ENCODE measurements around the gene RASEF. TPM values are rescaled to one million over a fixed set of nuclear protein-coding genes. Genes with fewer than 3 reads are reported as not detected.

The RASEF gene
- total and polyA plus RNA-seq, 2 donors (not counting 3 experiments of a cell fraction or from before 2014, with no cell fraction given), result 0.11 TPM; not detected in 1

GRCh38 chr9:83005963-83006362, 57.0 kb downstream of the RASEF start:
- no TSS peak for BruUV-seq (replicated peaks)
- dilution Hi-C loops (cut with MboI; ENCODE audit: extremely low pct_ligation_motif_present, low sequenced_read_pairs), result no loop called here
- no peak overlapping the region for H3K9ac ChIP-seq (replicated peaks; ENCODE audit: extremely low read depth, insufficient read depth, low read length)
- no peaks in the 10 kb centered on the region for H3K9me1 ChIP-seq (replicated peaks; ENCODE audit: control insufficient read depth, extremely low read depth, insufficient read depth, low read length)
- no peak overlapping the region for H3K4me3 ChIP-seq (replicated peaks in 1 of 3; ENCODE audit: insufficient read depth in 1 of 3, low read depth in 1 of 3, low read length in 3 of 3)
- no peaks in the 10 kb centered on the region for H4K20me1 ChIP-seq (replicated peaks; ENCODE audit: control insufficient read depth, extremely low read depth, insufficient read depth, low read length)
- TF ChIP-seq POLR2AphosphoS5 (IDR thresholded peaks at IDR 0.05; ENCODE audit: insufficient read depth, low read depth, low read length) (no peak), MAX (IDR thresholded peaks at IDR 0.05; ENCODE audit: insufficient read depth, insufficient read length) (no peak), JUN (IDR thresholded peaks at IDR 0.05; ENCODE audit: borderline replicate concordance, insufficient read depth, insufficient read length, low read depth) (no peak)
- H3K36me3 ChIP-seq (ENCODE audit: control insufficient read depth in 2 of 2, extremely low read depth in 1 of 2, insufficient read depth in 2 of 2, low read length in 2 of 2), result no peaks in the 10 kb centered on the region
- no peaks in the 10 kb centered on the region for H3K4me1 ChIP-seq (ENCODE audit: control insufficient read depth, extremely low read depth, insufficient read depth, low read length)
- DNase-seq (ENCODE audit: low read depth, low spot score) (no peak), FAIRE-seq (no peak)
- ChIA-PET CTCF (no interaction called here), POLR2A (no interaction called here)
- no peaks in the 10 kb centered on the region for H3K9me3 ChIP-seq (replicated peaks; ENCODE audit: control insufficient read depth, insufficient read depth, low read length)
- intact Hi-C loops (cut with micrococcal nuclease), result no loop called here
- H3K27ac ChIP-seq (ENCODE audit: insufficient read depth, low read depth, low read length), result no peak overlapping the region
- no peak overlapping the region for H2AFZ ChIP-seq (ENCODE audit: low read depth, low read length)
- no peaks in the 10 kb centered on the region for H3K27me3 ChIP-seq (ENCODE audit: control insufficient read depth in 2 of 2, insufficient read depth in 2 of 2, low read length in 2 of 2)
- H3K79me2 ChIP-seq (ENCODE audit: control insufficient read depth, insufficient read depth, low read length), result no peaks in the 10 kb centered on the region
- H3K4me2 ChIP-seq (ENCODE audit: insufficient read depth, low read length), result no peak overlapping the region

- FAIRE-seq (no peak), DNase-seq (ENCODE audit: low read depth, low spot score) (no peak)
- ChIA-PET CTCF (no interaction called here), POLR2A (no interaction called here)
- H3K79me2 ChIP-seq (ENCODE audit: control insufficient read depth, insufficient read depth, low read length), result no peaks in the 10 kb centered on the region
- H4K20me1 ChIP-seq (replicated peaks; ENCODE audit: control insufficient read depth, extremely low read depth, insufficient read depth, low read length), result no peaks in the 10 kb centered on the region
- no peak overlapping the region for H3K4me3 ChIP-seq (replicated peaks in 1 of 3; ENCODE audit: insufficient read depth in 1 of 3, low read depth in 1 of 3, low read length in 3 of 3)
- H3K9me3 ChIP-seq (replicated peaks; ENCODE audit: control insufficient read depth, insufficient read depth, low read length), result no peaks in the 10 kb centered on the region
- no peak overlapping the region for H3K9ac ChIP-seq (replicated peaks; ENCODE audit: extremely low read depth, insufficient read depth, low read length)
- H3K27me3 ChIP-seq (ENCODE audit: control insufficient read depth in 2 of 2, insufficient read depth in 2 of 2, low read length in 2 of 2), result no peaks in the 10 kb centered on the region
- H2AFZ ChIP-seq (ENCODE audit: low read depth, low read length), result no peak overlapping the region
- dilution Hi-C loops (cut with MboI; ENCODE audit: extremely low pct_ligation_motif_present, low sequenced_read_pairs), result no loop called here
- BruUV-seq (replicated peaks), result no TSS peak
- H3K4me1 ChIP-seq (ENCODE audit: control insufficient read depth, extremely low read depth, insufficient read depth, low read length), result no peaks in the 10 kb centered on the region
- TF ChIP-seq MYC (IDR thresholded peaks at IDR 0.05; ENCODE audit: low read depth, low read length) (no peak), GATA2 (IDR thresholded peaks at IDR 0.05; ENCODE audit: insufficient read depth, insufficient read length, low read depth, low read length) (no peak), POLR2A (IDR thresholded peaks at IDR 0.05; ENCODE audit: low read depth, low read length) (no peak), POLR2AphosphoS5 (IDR thresholded peaks at IDR 0.05; ENCODE audit: insufficient read depth, low read depth, low read length) (no peak), MAX (IDR thresholded peaks at IDR 0.05; ENCODE audit: insufficient read depth, insufficient read length) (no peak), FOS (IDR thresholded peaks at IDR 0.05; ENCODE audit: borderline replicate concordance, insufficient read depth, low read length) (no peak), EZH2 (IDR thresholded peaks at IDR 0.05; ENCODE audit: borderline replicate concordance, low read depth, low read length, severe bottlenecking) (no peak), JUN (IDR thresholded peaks at IDR 0.05; ENCODE audit: borderline replicate concordance, insufficient read depth, insufficient read length, low read depth) (no peak), CTCF (IDR thresholded peaks at IDR 0.05; ENCODE audit: extremely low read depth in 1 of 2, insufficient read depth in 1 of 2, low read depth in 1 of 2, low read length in 2 of 2) (no peak)
- H3K4me2 ChIP-seq (ENCODE audit: insufficient read depth, low read length), result no peak overlapping the region
- H3K36me3 ChIP-seq (ENCODE audit: control insufficient read depth in 2 of 2, extremely low read depth in 1 of 2, insufficient read depth in 2 of 2, low read length in 2 of 2), result no peaks in the 10 kb centered on the region
- intact Hi-C loops (cut with micrococcal nuclease), result no loop called here
- H3K27ac ChIP-seq (ENCODE audit: insufficient read depth, low read depth, low read length), result no peak overlapping the region
- H3K9me1 ChIP-seq (replicated peaks; ENCODE audit: control insufficient read depth, extremely low read depth, insufficient read depth, low read length), result no peaks in the 10 kb centered on the region
These were observed 57.6 kb downstream of the RASEF start for GRCh38 chr9:83005361-83005760.
